ENCODE measurements around the gene NAGK.
"Not testable (repeated sequence)": the region's sequence is repeated elsewhere in the genome, so short reads cannot be mapped to it uniquely, and the experiment has no call there.

GRCh38 chr2:71083752-71084312 is 15.4 kb downstream of the NAGK start:
- TF ChIP-seq CTCF, POLR2A (IDR thresholded peaks at IDR 0.05): not testable (repeated sequence)

All from lower leg skin (tissue), 3 donors.